ENCODE measurements around the gene AUTS2.

DNA sequence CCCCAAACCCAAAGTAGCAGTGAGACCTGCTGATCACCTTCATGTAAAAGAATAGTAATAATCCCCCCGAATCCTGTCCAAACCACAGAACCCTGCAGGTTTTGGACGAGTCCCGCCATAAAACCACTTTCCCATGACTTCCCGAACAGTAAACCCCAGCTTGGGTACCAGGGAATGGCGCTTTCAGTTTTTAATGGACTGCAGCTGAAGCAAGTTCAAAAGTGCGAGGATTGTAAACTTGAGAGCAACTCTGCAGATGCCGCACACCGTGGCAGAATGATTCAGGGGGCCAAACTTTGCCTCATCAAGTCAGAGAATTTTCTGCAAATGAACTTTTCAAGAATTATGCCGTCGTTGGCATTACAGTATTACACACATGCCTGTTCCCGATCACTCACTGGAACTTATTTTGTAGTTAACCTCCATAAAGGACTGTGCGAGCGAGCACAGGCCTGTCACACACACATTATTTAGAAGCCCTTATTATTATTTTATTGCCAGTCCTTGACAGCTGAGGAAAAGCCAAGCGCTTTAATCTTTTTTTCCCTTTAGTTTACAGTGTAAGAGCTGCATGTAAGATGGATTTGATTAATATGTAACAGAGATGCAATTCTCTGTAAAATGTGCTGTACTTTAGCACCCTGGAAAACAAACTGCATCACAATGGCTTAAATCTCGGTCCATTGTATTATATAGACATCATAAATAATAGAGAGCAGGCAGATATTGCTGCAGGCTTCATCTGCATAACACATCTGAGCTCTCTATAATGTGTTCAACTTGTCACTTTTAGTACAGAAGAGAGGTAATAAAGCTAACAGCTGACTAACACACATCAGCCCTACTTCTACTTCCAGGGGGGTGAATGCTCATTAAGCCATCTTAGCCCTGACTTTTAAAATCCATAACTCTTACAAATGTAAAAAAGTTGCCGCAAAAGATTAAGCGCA is 1040.2 kb downstream of the AUTS2 start:
- TF ChIP-seq CTCF (IDR thresholded peaks at IDR 0.05) (no peak), POLR2A (IDR thresholded peaks at IDR 0.05) (no peak)
